Measurements from ENCODE around the gene OSBPL9.
"Not testable (repeated sequence)": the region's sequence is repeated elsewhere in the genome, so short reads cannot be mapped to it uniquely, and the experiment has no call there.

The OSBPL9 gene

GRCh38 chr1:51799372-51799771 lies 182.5 kb downstream of the OSBPL9 start:
- no peak for DNase-seq (ENCODE audit: low read depth)
- no peak for TF ChIP-seq CTCF (IDR thresholded peaks at IDR 0.05; ENCODE audit: control insufficient read depth, insufficient read depth, low read depth, low read length, missing control alignments)
- no peak overlapping the region for H3K4me3 ChIP-seq (ENCODE audit: control insufficient read depth, low read depth, low read length)

GRCh38 chr1:51814513-51814912 lies 197.6 kb downstream of the OSBPL9 start:
- no peak for TF ChIP-seq CTCF (IDR thresholded peaks at IDR 0.05; ENCODE audit: control insufficient read depth, insufficient read depth, low read depth, low read length, missing control alignments)
- H3K4me3 ChIP-seq (ENCODE audit: control insufficient read depth, low read depth, low read length), result no peak overlapping the region

GRCh38 chr1:51818487-51818886 lies 201.6 kb downstream of the OSBPL9 start:
- DNase-seq (ENCODE audit: low read depth), result no peak
- no peak for TF ChIP-seq CTCF (IDR thresholded peaks at IDR 0.05; ENCODE audit: control insufficient read depth, insufficient read depth, low read depth, low read length, missing control alignments)
- H3K4me3 ChIP-seq (ENCODE audit: control insufficient read depth, low read depth, low read length), result no peak overlapping the region

More at GRCh38 chr1:51814513-51814912, 197.6 kb downstream of the OSBPL9 start:
- DNase-seq (ENCODE audit: low read depth), result no peak

GRCh38 chr1:51819021-51819420 lies 202.1 kb downstream of the OSBPL9 start:
- not testable (repeated sequence) for DNase-seq (ENCODE audit: low read depth); H3K4me3 ChIP-seq (ENCODE audit: control insufficient read depth, low read depth, low read length)

GRCh38 chr1:51819810-51820209 lies 202.9 kb downstream of the OSBPL9 start:
- no peak for TF ChIP-seq CTCF (IDR thresholded peaks at IDR 0.05; ENCODE audit: control insufficient read depth, insufficient read depth, low read depth, low read length, missing control alignments)
- no peak for DNase-seq (ENCODE audit: low read depth)
- H3K4me3 ChIP-seq (ENCODE audit: control insufficient read depth, low read depth, low read length), result no peak overlapping the region

- DNase-seq (ENCODE audit: low read depth), result no peak
- TF ChIP-seq CTCF (IDR thresholded peaks at IDR 0.05; ENCODE audit: control insufficient read depth, insufficient read depth, low read depth, low read length, missing control alignments), result no peak
- no peak overlapping the region for H3K4me3 ChIP-seq (ENCODE audit: control insufficient read depth, low read depth, low read length)
Observed at GRCh38 chr1:51829058-51829457, 212.2 kb downstream of the OSBPL9 start.

GRCh38 chr1:51833700-51834099 lies 216.8 kb downstream of the OSBPL9 start:
- no peak overlapping the region for H3K4me3 ChIP-seq (ENCODE audit: control insufficient read depth, low read depth, low read length)
- no peak for DNase-seq (ENCODE audit: low read depth)
- TF ChIP-seq CTCF (IDR thresholded peaks at IDR 0.05; ENCODE audit: control insufficient read depth, insufficient read depth, low read depth, low read length, missing control alignments), result no peak
